ENCODE data around the gene PTBP2. TPM values are rescaled to one million over a fixed set of nuclear protein-coding genes. Genes with fewer than 3 reads are reported as not detected.

PTBP2 gene
- total and polyA plus RNA-seq, 10 of the 15 experiments (the other 5 are each of a cell fraction or from before 2014, with no cell fraction given) = 5.8 to 17.5 (median 11.1) TPM

GRCh38 chr1:96715482-96715881, 6.1 kb upstream of the PTBP2 start:
- H3K9me3 ChIP-seq (replicated peaks; ENCODE audit: control insufficient read depth, insufficient read depth, low read length) = no peaks in the 10 kb centered on the region
- CTCF ChIA-PET = interaction anchor here (2.1 kb wide), 1 partner anchor 240 kb away, joined by 5 read pairs; no protein-coding TSS in a partner anchor
- WGBS (ENCODE audit: insufficient coverage, insufficient replicate concordance, low lambda C conversion rate, missing lambda C conversion rate) = 0% methylated on average over 1 of the region's 1 CpG
- POLR2A ChIA-PET = no interaction called here
- H3K9ac ChIP-seq (ENCODE audit: control insufficient read depth, insufficient read depth, low read length) = no peak overlapping the region
- RAD21 ChIA-PET (ENCODE audit: unreplicated experiment) = no interaction called here
- no peak for ATAC-seq
- TF ChIP-seq IKZF1 (conservative IDR thresholded peaks at IDR 0.05) = no peak
- no peak for TF ChIP-seq ZNF274 (IDR thresholded peaks at IDR 0.05; ENCODE audit: insufficient read depth, insufficient read length)
- no peak for TF ChIP-seq ZBED1 (IDR thresholded peaks at IDR 0.05; ENCODE audit: borderline replicate concordance)
- no peak for TF ChIP-seq ESRRA (IDR thresholded peaks at IDR 0.05; ENCODE audit: low read length)
- no peak for TF ChIP-seq HDAC2 (IDR thresholded peaks at IDR 0.05)
- TF ChIP-seq TAF1 (IDR thresholded peaks at IDR 0.05; ENCODE audit: borderline replicate concordance, low read depth, low read length) = no peak
- H3K27ac ChIP-seq (ENCODE audit: control insufficient read depth, insufficient read depth) = no peak overlapping the region
- no peaks in the 10 kb centered on the region for H4K20me1 ChIP-seq (ENCODE audit: control insufficient read depth, insufficient read depth)
- no TSS peak for BruUV-seq (replicated peaks)
- FAIRE-seq = no peak
- intact Hi-C loops (cut with micrococcal nuclease; ENCODE audit: unreplicated experiment) = no loop called here
- in situ Hi-C loops (cut with MboI) = no loop called here
- H2AFZ ChIP-seq (ENCODE audit: control insufficient read depth, low read depth, low read length) = no peak overlapping the region
- H3K4me3 ChIP-seq = no peak overlapping the region
- H3K36me3 ChIP-seq (ENCODE audit: control insufficient read depth in 2 of 2, insufficient read depth in 2 of 2, low read length in 1 of 2) = no peaks in the 10 kb centered on the region
- SMC1A ChIA-PET (ENCODE audit: uncharacterized antibody, unreplicated experiment) = no interaction called here
- no peaks in the 10 kb centered on the region for H3K79me2 ChIP-seq (ENCODE audit: control insufficient read depth, insufficient read depth, low read length)
- H3K27me3 ChIP-seq (replicated peaks in 1 of 2; ENCODE audit: control insufficient read depth in 2 of 2, insufficient read depth in 2 of 2, low read length in 1 of 2) = no peaks in the 10 kb centered on the region
- no peak for DNase-seq (ENCODE audit: low read depth, low spot score)
- H3K4me2 ChIP-seq (ENCODE audit: control insufficient read depth, insufficient read depth) = no peak overlapping the region
- no peaks in the 10 kb centered on the region for H3K4me1 ChIP-seq (ENCODE audit: control insufficient read depth, insufficient read depth, low read length)

GRCh38 chr1:96721053-96721415, 550 bp upstream of the PTBP2 start:
- Histone ChIP-seq H3K4me3 (peak overlapping the region; percentile 90), H3K27ac (ENCODE audit: control insufficient read depth, insufficient read depth) (no peak overlapping the region), H3K9ac (ENCODE audit: control insufficient read depth, insufficient read depth, low read length) (peak overlapping the region; percentile 56; the same call in 1 of the 2 replicates), H2AFZ (ENCODE audit: control insufficient read depth, low read depth, low read length) (peak overlapping the region; percentile 95), H3K36me3 (ENCODE audit: control insufficient read depth in 2 of 2, insufficient read depth in 2 of 2, low read length in 1 of 2) (peaks cover 0 to 2% of the 10 kb centered on the region in 2 experiments; a peak in 1 of 4 replicates), H3K79me2 (ENCODE audit: control insufficient read depth, insufficient read depth, low read length) (peaks cover 29% of the 10 kb centered on the region), H4K20me1 (ENCODE audit: control insufficient read depth, insufficient read depth) (no peaks in the 10 kb centered on the region), H3K4me2 (ENCODE audit: control insufficient read depth, insufficient read depth) (peak overlapping the region; percentile 93), H3K9me3 (replicated peaks; ENCODE audit: control insufficient read depth, insufficient read depth, low read length) (no peaks in the 10 kb centered on the region), H3K27me3 (replicated peaks in 1 of 2; ENCODE audit: control insufficient read depth in 2 of 2, insufficient read depth in 2 of 2, low read length in 1 of 2) (no peaks in the 10 kb centered on the region), H3K4me1 (ENCODE audit: control insufficient read depth, insufficient read depth, low read length) (peaks cover 4% of the 10 kb centered on the region)
- DNase-seq (ENCODE audit: low read depth, low spot score) (no peak), ATAC-seq (no peak), FAIRE-seq (no peak)
- intact Hi-C loops (cut with micrococcal nuclease; ENCODE audit: unreplicated experiment) (loop anchor here (10.0 kb wide), 2 partner anchors 234 to 1194 kb away; no protein-coding TSS in a partner anchor), in situ Hi-C loops (cut with MboI) (no loop called here)
- no peak for TF ChIP-seq EZH2 (IDR thresholded peaks at IDR 0.05; ENCODE audit: borderline replicate concordance, control insufficient read depth, low read depth, low read length)
- TF ChIP-seq IKZF2 (IDR thresholded peaks at IDR 0.05) = no peak
- CTCF ChIA-PET = interaction anchor here (1.5 kb wide), 1 partner anchor 9 kb away, joined by 3 read pairs; no protein-coding TSS in a partner anchor
- BruUV-seq (replicated peaks) = no TSS peak
- 23% methylated on average over 6 of the region's 6 CpGs for WGBS (ENCODE audit: insufficient coverage, insufficient replicate concordance, low lambda C conversion rate, missing lambda C conversion rate)
- POLR2A ChIA-PET = no interaction called here
- RAD21 ChIA-PET (ENCODE audit: unreplicated experiment) = no interaction called here
- SMC1A ChIA-PET (ENCODE audit: uncharacterized antibody, unreplicated experiment) = no interaction called here
